ENCODE data around the gene HSPB2.

DNA sequence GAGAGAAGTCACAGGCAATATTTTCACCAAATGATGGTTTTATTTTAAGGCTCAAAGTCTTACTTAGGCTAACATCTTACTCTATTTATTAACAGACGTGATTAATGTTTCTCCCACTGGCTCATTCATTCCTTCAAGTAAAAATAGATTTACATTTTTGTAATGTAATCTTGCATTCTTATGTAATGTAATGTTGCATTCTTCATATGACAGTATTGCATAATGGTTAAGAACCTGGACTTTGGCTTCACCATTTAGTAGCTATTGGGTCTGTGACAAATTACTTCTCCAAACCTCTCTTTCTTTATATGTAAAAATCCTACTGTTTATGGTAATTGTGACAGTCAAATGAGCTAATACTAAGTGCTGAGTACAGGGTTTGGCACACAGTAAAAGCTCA, 21.3 kb downstream of the HSPB2 start:
- no peak for TF ChIP-seq SUPT20H (IDR thresholded peaks at IDR 0.05; ENCODE audit: borderline replicate concordance, control insufficient read depth, low read depth, low read length)
- no peak for TF ChIP-seq POLR2A (IDR thresholded peaks at IDR 0.05; ENCODE audit: low read depth, low read length)
- TF ChIP-seq, protein P1, sequence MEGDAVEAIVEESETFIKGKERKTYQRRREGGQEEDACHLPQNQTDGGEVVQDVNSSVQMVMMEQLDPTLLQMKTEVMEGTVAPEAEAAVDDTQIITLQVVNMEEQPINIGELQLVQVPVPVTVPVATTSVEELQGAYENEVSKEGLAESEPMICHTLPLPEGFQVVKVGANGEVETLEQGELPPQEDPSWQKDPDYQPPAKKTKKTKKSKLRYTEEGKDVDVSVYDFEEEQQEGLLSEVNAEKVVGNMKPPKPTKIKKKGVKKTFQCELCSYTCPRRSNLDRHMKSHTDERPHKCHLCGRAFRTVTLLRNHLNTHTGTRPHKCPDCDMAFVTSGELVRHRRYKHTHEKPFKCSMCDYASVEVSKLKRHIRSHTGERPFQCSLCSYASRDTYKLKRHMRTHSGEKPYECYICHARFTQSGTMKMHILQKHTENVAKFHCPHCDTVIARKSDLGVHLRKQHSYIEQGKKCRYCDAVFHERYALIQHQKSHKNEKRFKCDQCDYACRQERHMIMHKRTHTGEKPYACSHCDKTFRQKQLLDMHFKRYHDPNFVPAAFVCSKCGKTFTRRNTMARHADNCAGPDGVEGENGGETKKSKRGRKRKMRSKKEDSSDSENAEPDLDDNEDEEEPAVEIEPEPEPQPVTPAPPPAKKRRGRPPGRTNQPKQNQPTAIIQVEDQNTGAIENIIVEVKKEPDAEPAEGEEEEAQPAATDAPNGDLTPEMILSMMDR (IDR thresholded peaks at IDR 0.05 in 2 of 3, conservative IDR thresholded peaks at IDR 0.05 in 1 of 3; ENCODE audit: control insufficient read depth in 2 of 3, extremely low read depth in 1 of 3, insufficient read depth in 1 of 3, low read depth in 3 of 3, low read length in 3 of 3) = no peak
- TF ChIP-seq POLR2AphosphoS5 (IDR thresholded peaks at IDR 0.05; ENCODE audit: low read length) = no peak
- no peak for TF ChIP-seq TCF7 (IDR thresholded peaks at IDR 0.05; ENCODE audit: borderline replicate concordance)
- TF ChIP-seq EGR1 (IDR thresholded peaks at IDR 0.05; ENCODE audit: borderline replicate concordance in 1 of 2, low read depth in 2 of 2, low read length in 2 of 2) = no peak
- no peak for TF ChIP-seq MYC (IDR thresholded peaks at IDR 0.05; ENCODE audit: insufficient read depth, insufficient read length, insufficient replicate concordance, low read length, severe bottlenecking)
